Caco-2 (cell line): ENCODE measurements around the gene PKMYT1. TPM values are rescaled to one million over a fixed set of nuclear protein-coding genes. Genes with fewer than 3 reads are reported as not detected.

Experiments
- BruUV-seq: library from RNA; stranded (reverse); fragments of 400-500 nt; replicated peaks from 2 replicates; lab custom pipeline; 2021; lab: Mats Ljungman, UMichigan
- CTCF ChIA-PET: fragments of 300-600 bp; sonication (Branson Sonifier 250); formaldehyde crosslinking; loops from one replicate; lab custom pipeline; 2022; ENCODE audit warnings: antibody characterized with exemption; lab: Charles Lee
- POLR2A ChIA-PET: fragments of 300-600 bp; sonication (Branson Sonifier 250); formaldehyde crosslinking; loops from one replicate; lab custom pipeline; 2022; ENCODE audit warnings: antibody characterized with exemption; lab: Charles Lee
- DNase-seq, 2 experiments: peaks; one replicate each; pipeline versions ENCODE4 v3.0.0 to v3.0.0-alpha.2; 2020 to 2022
- H3K27me3 ChIP-seq: replicated peaks from 2 replicates; pipeline ENCODE4 v1.6.0; 2011; ENCODE audit warnings: low read length; ENCODE audit not compliant: control insufficient read depth, insufficient read depth
- H3K36me3 ChIP-seq: 2 replicates; pipeline ENCODE4 v1.5.1; 2011; ENCODE audit warnings: low read length; ENCODE audit not compliant: control insufficient read depth, insufficient read depth
- H3K4me1 ChIP-seq: fragments of 250-450 bp; sonication (Bioruptor Pico); 2 replicates; pipeline ENCODE4 v1.5.1; 2020; ENCODE audit warnings: mild to moderate bottlenecking
- H3K4me3 ChIP-seq: 2 replicates; pipeline ENCODE4 v1.5.1; 2011; ENCODE audit warnings: low read depth, mild to moderate bottlenecking, control low read depth, low read length
- H3K9me3 ChIP-seq: fragments of 250-450 bp; sonication (Bioruptor Pico); 2 replicates; pipeline ENCODE4 v1.5.1; 2020; ENCODE audit warnings: mild to moderate bottlenecking, moderate library complexity
- H3K27ac Mint-ChIP-seq: one replicate; pipeline ENCODE4 v1.8.0; 2022; ENCODE audit warnings: mixed read lengths; ENCODE audit not compliant: unreplicated experiment
- H3K27me3 Mint-ChIP-seq: one replicate; pipeline ENCODE4 v1.8.0; 2022; ENCODE audit warnings: mixed read lengths; ENCODE audit not compliant: insufficient read depth, unreplicated experiment
- H3K36me3 Mint-ChIP-seq: one replicate; pipeline ENCODE4 v1.8.0; 2022; ENCODE audit warnings: mild to moderate bottlenecking, mixed read lengths; ENCODE audit not compliant: insufficient read depth, unreplicated experiment
- H3K4me1 Mint-ChIP-seq: one replicate; pipeline ENCODE4 v1.8.0; 2022; ENCODE audit warnings: low read depth, mixed read lengths; ENCODE audit not compliant: unreplicated experiment
- H3K4me3 Mint-ChIP-seq: one replicate; pipeline ENCODE4 v1.8.0; 2022; ENCODE audit warnings: mild to moderate bottlenecking, moderate library complexity, mixed read lengths; ENCODE audit not compliant: unreplicated experiment
- H3K9me3 Mint-ChIP-seq: one replicate; pipeline ENCODE4 v1.8.0; 2022; ENCODE audit warnings: mixed read lengths; ENCODE audit not compliant: unreplicated experiment
- intact Hi-C: fragments of 100-400 bp; cut with micrococcal nuclease; formaldehyde crosslinking; loops from one replicate; pipeline ENCODE4 v1.10.0; 2022; ENCODE audit not compliant: unreplicated experiment
- total RNA-seq: library from RNA; stranded (reverse); gene quantifications from 2 replicates; pipeline ENCODE4 v1.2.3, GENCODE V29; 2022
- TF ChIP-seq, protein P1 (sequence below), 2 experiments: fragments of 200-600 bp in 1 of 2; IDR thresholded peaks; 1 replicate in 1 of 2; 2 replicates in 1 of 2; pipeline versions ENCODE4 v1.5.1 to v1.8.0; 2011 to 2022; ENCODE audit warnings: antibody characterized with exemption in 1 of 2, control low read depth in 1 of 2, inconsistent platforms in 1 of 2, low read depth in 1 of 2, low read length in 1 of 2, mild to moderate bottlenecking in 1 of 2, moderate library complexity in 1 of 2; ENCODE audit not compliant: insufficient read depth in 1 of 2, severe bottlenecking in 1 of 2, unreplicated experiment in 1 of 2

The PKMYT1 gene
- total RNA-seq, 1 experiment from 2014 or later = 73.7 TPM

DNA sequence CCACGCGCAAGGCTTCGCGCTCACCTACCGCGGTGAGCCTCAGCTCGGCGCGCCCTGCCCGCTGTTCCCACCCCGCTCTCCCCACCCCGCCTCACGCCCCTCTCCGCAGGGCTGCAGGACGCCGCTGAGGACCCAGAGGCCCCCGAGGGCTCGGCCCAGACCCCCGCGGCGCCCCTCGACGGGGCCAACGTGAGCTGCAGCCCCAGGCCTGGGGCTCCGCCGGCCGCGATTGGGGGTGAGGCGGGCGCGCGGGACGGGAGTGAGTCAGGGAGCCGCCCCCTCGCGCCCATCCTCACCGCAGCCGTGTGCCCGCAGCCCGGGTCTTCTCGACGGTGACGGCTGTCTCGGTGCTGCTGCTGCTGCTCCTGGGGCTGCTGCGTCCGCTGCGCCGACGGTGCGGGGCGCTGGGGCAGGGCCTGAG lies 13.0 kb downstream of the PKMYT1 start:
- TF ChIP-seq, protein P1, sequence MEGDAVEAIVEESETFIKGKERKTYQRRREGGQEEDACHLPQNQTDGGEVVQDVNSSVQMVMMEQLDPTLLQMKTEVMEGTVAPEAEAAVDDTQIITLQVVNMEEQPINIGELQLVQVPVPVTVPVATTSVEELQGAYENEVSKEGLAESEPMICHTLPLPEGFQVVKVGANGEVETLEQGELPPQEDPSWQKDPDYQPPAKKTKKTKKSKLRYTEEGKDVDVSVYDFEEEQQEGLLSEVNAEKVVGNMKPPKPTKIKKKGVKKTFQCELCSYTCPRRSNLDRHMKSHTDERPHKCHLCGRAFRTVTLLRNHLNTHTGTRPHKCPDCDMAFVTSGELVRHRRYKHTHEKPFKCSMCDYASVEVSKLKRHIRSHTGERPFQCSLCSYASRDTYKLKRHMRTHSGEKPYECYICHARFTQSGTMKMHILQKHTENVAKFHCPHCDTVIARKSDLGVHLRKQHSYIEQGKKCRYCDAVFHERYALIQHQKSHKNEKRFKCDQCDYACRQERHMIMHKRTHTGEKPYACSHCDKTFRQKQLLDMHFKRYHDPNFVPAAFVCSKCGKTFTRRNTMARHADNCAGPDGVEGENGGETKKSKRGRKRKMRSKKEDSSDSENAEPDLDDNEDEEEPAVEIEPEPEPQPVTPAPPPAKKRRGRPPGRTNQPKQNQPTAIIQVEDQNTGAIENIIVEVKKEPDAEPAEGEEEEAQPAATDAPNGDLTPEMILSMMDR (IDR thresholded peaks at IDR 0.05; ENCODE audit: insufficient read depth in 1 of 2, low read depth in 1 of 2, low read length in 1 of 2, severe bottlenecking in 1 of 2, unreplicated experiment in 1 of 2) = no peak
- H3K4me3 ChIP-seq = no peak overlapping the region
- peaks cover 35% of the 10 kb centered on the region for H3K36me3 Mint-ChIP-seq
- CTCF ChIA-PET = no interaction called here
- H3K27me3 ChIP-seq = no peaks in the 10 kb centered on the region
- no TSS peak for BruUV-seq
- POLR2A ChIA-PET = no interaction called here
- peaks cover 17% of the 10 kb centered on the region for H3K4me1 ChIP-seq
- no peaks in the 10 kb centered on the region for H3K27me3 Mint-ChIP-seq
- no peak for DNase-seq
- intact Hi-C loops = no loop called here
- H3K36me3 ChIP-seq = no peaks in the 10 kb centered on the region
- H3K27ac Mint-ChIP-seq = no peak overlapping the region
- H3K9me3 ChIP-seq = no peaks in the 10 kb centered on the region
- no peaks in the 10 kb centered on the region for H3K9me3 Mint-ChIP-seq
- no peaks in the 10 kb centered on the region for H3K4me1 Mint-ChIP-seq
- H3K4me3 Mint-ChIP-seq = no peak overlapping the region

DNA sequence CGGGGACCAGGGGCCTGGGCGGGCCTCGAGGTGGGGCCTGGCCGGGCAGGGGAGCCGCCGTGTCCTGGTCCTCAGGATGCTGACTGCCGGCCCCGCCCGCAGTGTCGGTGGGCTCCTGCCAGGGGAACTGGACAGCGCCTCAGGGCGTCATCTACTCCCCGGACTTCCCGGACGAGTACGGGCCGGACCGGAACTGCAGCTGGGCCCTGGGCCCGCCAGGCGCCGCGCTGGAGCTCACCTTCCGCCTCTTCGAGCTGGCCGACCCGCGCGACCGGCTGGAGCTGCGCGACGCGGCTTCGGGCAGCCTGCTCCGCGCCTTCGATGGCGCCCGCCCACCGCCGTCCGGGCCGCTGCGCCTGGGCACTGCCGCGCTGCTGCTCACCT lies 13.4 kb downstream of the PKMYT1 start:
- TF ChIP-seq, protein P1 (IDR thresholded peaks at IDR 0.05; ENCODE audit: insufficient read depth in 1 of 2, low read depth in 1 of 2, low read length in 1 of 2, severe bottlenecking in 1 of 2, unreplicated experiment in 1 of 2) = no peak
- Histone ChIP-seq H3K9me3 (no peaks in the 10 kb centered on the region), H3K27me3 (no peaks in the 10 kb centered on the region), H3K4me3 (no peak overlapping the region), H3K4me1 (peaks cover 17% of the 10 kb centered on the region), H3K36me3 (no peaks in the 10 kb centered on the region)
- Mint-ChIP-seq H3K4me1 (no peaks in the 10 kb centered on the region), H3K9me3 (no peaks in the 10 kb centered on the region), H3K4me3 (no peak overlapping the region), H3K27ac (no peak overlapping the region), H3K36me3 (peaks cover 31% of the 10 kb centered on the region), H3K27me3 (no peaks in the 10 kb centered on the region)
- BruUV-seq = no TSS peak
- no peak for DNase-seq
- ChIA-PET POLR2A (no interaction called here), CTCF (no interaction called here)
- intact Hi-C loops = no loop called here

DNA sequence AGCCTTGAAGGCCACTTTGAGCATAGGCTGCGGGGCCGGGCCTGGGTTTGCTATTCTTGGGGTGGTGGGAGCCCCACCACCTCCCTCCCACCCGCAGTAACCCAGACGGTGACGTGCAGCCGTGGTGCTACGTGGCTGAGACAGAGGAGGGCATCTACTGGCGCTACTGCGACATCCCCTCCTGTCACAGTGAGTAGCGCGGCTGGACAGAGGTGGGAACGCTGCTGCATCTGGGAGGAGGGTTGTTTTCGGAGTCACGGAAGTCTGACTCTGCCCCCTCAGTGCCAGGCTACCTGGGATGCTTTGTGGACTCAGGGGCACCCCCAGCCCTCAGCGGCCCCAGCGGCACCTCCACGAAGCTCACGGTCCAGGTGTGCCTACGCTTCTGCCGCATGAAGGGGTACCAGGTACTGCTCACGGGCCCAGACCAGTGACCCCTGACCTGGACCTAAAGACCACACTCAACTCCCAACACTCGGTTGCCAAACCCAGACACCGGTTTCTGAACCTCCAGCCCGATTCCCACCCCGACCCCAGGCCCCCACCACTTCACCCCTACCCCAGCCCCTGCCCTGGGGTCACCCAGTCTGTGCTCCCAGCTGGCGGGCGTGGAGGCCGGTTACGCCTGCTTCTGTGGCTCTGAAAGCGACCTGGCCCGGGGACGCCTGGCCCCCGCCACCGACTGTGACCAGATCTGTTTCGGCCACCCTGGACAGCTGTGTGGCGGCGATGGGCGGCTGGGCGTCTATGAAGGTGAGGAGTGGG lies 14.0 kb downstream of the PKMYT1 start:
- Mint-ChIP-seq H3K36me3 (peaks cover 25% of the 10 kb centered on the region), H3K27me3 (no peaks in the 10 kb centered on the region), H3K27ac (no peak overlapping the region), H3K4me1 (no peaks in the 10 kb centered on the region), H3K9me3 (no peaks in the 10 kb centered on the region), H3K4me3 (no peak overlapping the region)
- no peaks in the 10 kb centered on the region for H3K27me3 ChIP-seq
- no peaks in the 10 kb centered on the region for H3K9me3 ChIP-seq
- no TSS peak for BruUV-seq
- DNase-seq = no peak
- H3K4me3 ChIP-seq = no peak overlapping the region
- intact Hi-C loops = no loop called here
- H3K4me1 ChIP-seq = peaks cover 17% of the 10 kb centered on the region
- CTCF ChIA-PET = interaction anchor here (1.9 kb wide), 1 partner anchor 15 kb away, joined by 4 read pairs; the partner anchor contains the start of gene PKMYT1
- TF ChIP-seq, protein P1 (IDR thresholded peaks at IDR 0.05; ENCODE audit: insufficient read depth in 1 of 2, low read depth in 1 of 2, low read length in 1 of 2, severe bottlenecking in 1 of 2, unreplicated experiment in 1 of 2) = no peak
- POLR2A ChIA-PET = no interaction called here
- no peaks in the 10 kb centered on the region for H3K36me3 ChIP-seq
